ENCODE measurements around the gene IQGAP3. TPM values are rescaled to one million over a fixed set of nuclear protein-coding genes. Genes with fewer than 3 reads are reported as not detected.

The IQGAP3 gene
- total RNA-seq, 1 experiment from 2014 or later: 93.6 TPM

GRCh38 chr1:156540955-156541354 is 31.4 kb downstream of the IQGAP3 start:
- no peak for TF ChIP-seq CTCF (IDR thresholded peaks at IDR 0.05; ENCODE audit: unreplicated experiment)
- peaks cover 32% of the 10 kb centered on the region for H3K36me3 Mint-ChIP-seq (ENCODE audit: insufficient read depth, unreplicated experiment)
- BruUV-seq (replicated peaks): no TSS peak
- DNase-seq: no peak
- H3K4me3 Mint-ChIP-seq (ENCODE audit: low read depth, unreplicated experiment): no peak overlapping the region
- intact Hi-C loops (cut with micrococcal nuclease; ENCODE audit: unreplicated experiment): no loop called here
- H3K9me3 Mint-ChIP-seq (ENCODE audit: low read depth, unreplicated experiment): no peaks in the 10 kb centered on the region
- H3K4me1 Mint-ChIP-seq (ENCODE audit: low read depth, unreplicated experiment): peaks cover 22% of the 10 kb centered on the region
- CTCF ChIA-PET: no interaction called here
- H3K27ac Mint-ChIP-seq (ENCODE audit: unreplicated experiment): no peak overlapping the region
- H3K27me3 Mint-ChIP-seq (ENCODE audit: unreplicated experiment): no peaks in the 10 kb centered on the region

GRCh38 chr1:156539818-156540355 is 32.5 kb downstream of the IQGAP3 start:
- Mint-ChIP-seq H3K4me3 (ENCODE audit: low read depth, unreplicated experiment) (no peak overlapping the region), H3K27me3 (ENCODE audit: unreplicated experiment) (no peaks in the 10 kb centered on the region), H3K9me3 (ENCODE audit: low read depth, unreplicated experiment) (no peaks in the 10 kb centered on the region), H3K4me1 (ENCODE audit: low read depth, unreplicated experiment) (peaks cover 16% of the 10 kb centered on the region), H3K27ac (ENCODE audit: unreplicated experiment) (no peak overlapping the region), H3K36me3 (ENCODE audit: insufficient read depth, unreplicated experiment) (peaks cover 28% of the 10 kb centered on the region)
- intact Hi-C loops (cut with micrococcal nuclease; ENCODE audit: unreplicated experiment): no loop called here
- BruUV-seq (replicated peaks): no TSS peak
- no peak for TF ChIP-seq CTCF (IDR thresholded peaks at IDR 0.05; ENCODE audit: unreplicated experiment)
- CTCF ChIA-PET: no interaction called here
- no peak for DNase-seq

DNA sequence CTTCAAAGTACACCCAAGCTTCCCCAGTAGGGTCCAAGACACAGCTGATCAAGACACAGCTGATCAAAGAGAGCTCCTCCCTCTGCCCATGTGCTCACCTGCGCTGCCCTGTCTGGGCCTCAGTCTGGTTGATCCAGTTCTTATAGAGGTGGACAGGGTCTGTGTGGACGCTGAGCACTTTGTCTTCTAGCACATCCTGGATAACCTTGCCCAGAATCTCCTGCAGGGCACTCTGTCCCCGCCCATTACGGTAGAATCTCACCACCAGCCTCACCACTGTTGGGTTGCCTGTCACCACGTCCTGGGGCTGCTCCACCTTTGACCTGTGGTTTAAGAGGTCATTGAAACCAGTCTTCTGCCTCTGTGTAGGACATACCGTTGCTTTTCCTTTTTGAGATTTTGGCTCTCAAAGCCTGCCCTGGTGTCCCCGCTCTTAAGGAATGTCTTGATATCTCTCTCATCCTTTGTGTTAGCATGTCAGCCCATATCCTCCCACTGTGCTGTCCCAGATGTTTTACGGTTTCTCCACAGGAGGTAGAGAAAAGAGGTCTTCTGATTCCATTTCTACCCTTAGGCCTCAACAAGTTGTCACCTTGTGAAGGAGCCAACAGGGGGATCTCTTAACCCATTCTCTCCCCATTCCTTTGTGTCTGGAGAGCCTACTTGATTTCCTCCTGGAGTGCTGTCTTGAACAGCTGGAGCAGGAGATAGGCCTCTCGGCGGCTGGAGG is 33.5 kb downstream of the IQGAP3 start:
- Mint-ChIP-seq H3K27me3 (ENCODE audit: unreplicated experiment) (no peaks in the 10 kb centered on the region), H3K27ac (ENCODE audit: unreplicated experiment) (no peak overlapping the region), H3K36me3 (ENCODE audit: insufficient read depth, unreplicated experiment) (peaks cover 19% of the 10 kb centered on the region), H3K4me3 (ENCODE audit: low read depth, unreplicated experiment) (no peak overlapping the region), H3K9me3 (ENCODE audit: low read depth, unreplicated experiment) (no peaks in the 10 kb centered on the region), H3K4me1 (ENCODE audit: low read depth, unreplicated experiment) (peaks cover 10% of the 10 kb centered on the region)
- no peak for TF ChIP-seq CTCF (IDR thresholded peaks at IDR 0.05; ENCODE audit: unreplicated experiment)
- no peak for DNase-seq
- CTCF ChIA-PET: no interaction called here
- BruUV-seq (replicated peaks): no TSS peak
- intact Hi-C loops (cut with micrococcal nuclease; ENCODE audit: unreplicated experiment): no loop called here

GRCh38 chr1:156537027-156537426 is 35.3 kb downstream of the IQGAP3 start:
- CTCF ChIA-PET: no interaction called here
- H3K36me3 Mint-ChIP-seq (ENCODE audit: insufficient read depth, unreplicated experiment): peaks cover 26% of the 10 kb centered on the region
- no peak overlapping the region for H3K4me3 Mint-ChIP-seq (ENCODE audit: low read depth, unreplicated experiment)
- intact Hi-C loops (cut with micrococcal nuclease; ENCODE audit: unreplicated experiment): no loop called here
- no TSS peak for BruUV-seq (replicated peaks)
- no peak for DNase-seq
- H3K4me1 Mint-ChIP-seq (ENCODE audit: low read depth, unreplicated experiment): no peaks in the 10 kb centered on the region
- H3K27ac Mint-ChIP-seq (ENCODE audit: unreplicated experiment): no peak overlapping the region
- no peak for TF ChIP-seq CTCF (IDR thresholded peaks at IDR 0.05; ENCODE audit: unreplicated experiment)
- H3K27me3 Mint-ChIP-seq (ENCODE audit: unreplicated experiment): no peaks in the 10 kb centered on the region
- H3K9me3 Mint-ChIP-seq (ENCODE audit: low read depth, unreplicated experiment): no peaks in the 10 kb centered on the region

Measured in Calu3 (cell line).